Stimulated activated CD8-positive, alpha-beta memory T cell treated with anti-CD3 and anti-CD28 coated beads, Interleukin-4, amount 100 ng/mL, for 4 hours (primary cell): ENCODE data around the gene CLIP3.
A peak's percentile ranks its signal among the peaks of the same experiment; 100 is the strongest.
"Not testable (repeated sequence)": the region's sequence is repeated elsewhere in the genome, so short reads cannot be mapped to it uniquely, and the experiment has no call there.

Source experiments
- DNase-seq, 2 donors: peaks; one replicate each; pipeline ENCODE4 v3.0.0-alpha.2; 2020; ENCODE audit warnings: low read depth in 2 of 2, low spot score in 1 of 2

The CLIP3 gene

GRCh38 chr19:36047835-36048234 lies 15.2 kb upstream of the CLIP3 start:
- no peak for DNase-seq

- DNase-seq, result no peak
Measured at GRCh38 chr19:36046443-36047050, 13.9 kb upstream of the CLIP3 start.

GRCh38 chr19:36043952-36044351 lies 11.3 kb upstream of the CLIP3 start:
- DNase-seq, result no peak

- DNase-seq, result no peak
Measured at GRCh38 chr19:36041831-36042230, 9.2 kb upstream of the CLIP3 start.

GRCh38 chr19:36041092-36041491 lies 8.4 kb upstream of the CLIP3 start:
- not testable (repeated sequence) for DNase-seq

GRCh38 chr19:36040495-36040894 lies 7.8 kb upstream of the CLIP3 start:
- DNase-seq, result no peak

- DNase-seq, result no peak
Measured at GRCh38 chr19:36031308-36031707, 1.4 kb downstream of the CLIP3 start.

GRCh38 chr19:36030264-36031148 lies 2.2 kb downstream of the CLIP3 start:
- no peak for DNase-seq

- DNase-seq, result no peak
Measured at GRCh38 chr19:36028313-36029041, 4.2 kb downstream of the CLIP3 start.

GRCh38 chr19:36027696-36028095 lies 5.0 kb downstream of the CLIP3 start:
- DNase-seq, result no peak

GRCh38 chr19:36026091-36026876 lies 6.4 kb downstream of the CLIP3 start:
- DNase-seq, result no peak

- no peak for DNase-seq
Measured at GRCh38 chr19:36025541-36025940, 7.1 kb downstream of the CLIP3 start.

- DNase-seq, result no peak
Measured at GRCh38 chr19:36023432-36023831, 9.2 kb downstream of the CLIP3 start.

- DNase-seq, result no peak
Measured at GRCh38 chr19:36019061-36019670, 13.5 kb downstream of the CLIP3 start.

- DNase-seq, result peak; percentile 98
Measured at GRCh38 chr19:36014012-36014924, 18.4 kb downstream of the CLIP3 start, which contains the start of gene ALKBH6. TSS of gene ALKBH6 (minus strand) at chr19:36014213. CDS start at chr19:36013397, 816 bp downstream.

GRCh38 chr19:36013280-36014011 lies 19.2 kb downstream of the CLIP3 start:
- DNase-seq, result no peak

GRCh38 chr19:36010402-36010801 lies 22.3 kb downstream of the CLIP3 start:
- no peak for DNase-seq

GRCh38 chr19:36009633-36010379 lies 22.9 kb downstream of the CLIP3 start:
- DNase-seq, result no peak
